ENCODE data around the gene KRTAP10-5.
"Not testable (repeated sequence)": the region's sequence is repeated elsewhere in the genome, so short reads cannot be mapped to it uniquely, and the experiment has no call there.

The KRTAP10-5 gene

DNA sequence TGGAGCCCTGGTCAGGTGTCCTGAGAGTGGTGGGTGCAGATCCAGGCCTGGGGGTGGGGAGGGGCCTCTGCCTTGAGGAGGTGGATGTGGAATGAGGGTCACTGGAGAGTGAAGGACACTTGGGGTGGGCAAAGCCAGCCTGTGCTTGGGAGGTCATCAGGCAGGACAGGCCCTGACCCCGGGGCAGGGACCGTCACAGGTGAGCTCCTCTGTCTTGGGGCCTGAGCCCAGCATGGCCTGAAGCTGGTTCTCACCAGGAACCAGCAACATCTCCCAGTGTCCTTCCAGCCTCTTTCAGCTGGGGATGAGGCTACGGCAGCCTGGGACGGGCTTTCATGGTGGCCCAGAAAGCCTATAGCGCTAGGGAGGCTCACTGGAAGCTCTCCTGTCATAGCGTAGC is 28.3 kb downstream of the KRTAP10-5 start:
- peaks cover 22 to 63% (median 50%) of the 10 kb centered on the region in 5 donors for H3K27me3 ChIP-seq (ENCODE audit: control insufficient read depth in 5 of 5, insufficient read depth in 4 of 5, low read length in 5 of 5)
- no peak overlapping the region for H3K27ac ChIP-seq (ENCODE audit: low read depth, low read length)
- H3K4me1 ChIP-seq (ENCODE audit: control insufficient read depth in 5 of 5, insufficient read depth in 5 of 5, low read length in 5 of 5): no peaks in the 10 kb centered on the region
- peaks cover 0 to 4% (median 0%) of the 10 kb centered on the region in 5 donors for H3K9me3 ChIP-seq (ENCODE audit: control insufficient read depth in 5 of 5, low read length in 5 of 5)
- H3K36me3 ChIP-seq (ENCODE audit: control insufficient read depth in 5 of 5, insufficient read depth in 5 of 5, low read length in 5 of 5): no peaks in the 10 kb centered on the region
- H3K4me3 ChIP-seq (ENCODE audit: low read depth in 1 of 5, low read length in 5 of 5): no peak overlapping the region
- no peak overlapping the region for H3K9ac ChIP-seq (ENCODE audit: low read length in 5 of 5)

DNA sequence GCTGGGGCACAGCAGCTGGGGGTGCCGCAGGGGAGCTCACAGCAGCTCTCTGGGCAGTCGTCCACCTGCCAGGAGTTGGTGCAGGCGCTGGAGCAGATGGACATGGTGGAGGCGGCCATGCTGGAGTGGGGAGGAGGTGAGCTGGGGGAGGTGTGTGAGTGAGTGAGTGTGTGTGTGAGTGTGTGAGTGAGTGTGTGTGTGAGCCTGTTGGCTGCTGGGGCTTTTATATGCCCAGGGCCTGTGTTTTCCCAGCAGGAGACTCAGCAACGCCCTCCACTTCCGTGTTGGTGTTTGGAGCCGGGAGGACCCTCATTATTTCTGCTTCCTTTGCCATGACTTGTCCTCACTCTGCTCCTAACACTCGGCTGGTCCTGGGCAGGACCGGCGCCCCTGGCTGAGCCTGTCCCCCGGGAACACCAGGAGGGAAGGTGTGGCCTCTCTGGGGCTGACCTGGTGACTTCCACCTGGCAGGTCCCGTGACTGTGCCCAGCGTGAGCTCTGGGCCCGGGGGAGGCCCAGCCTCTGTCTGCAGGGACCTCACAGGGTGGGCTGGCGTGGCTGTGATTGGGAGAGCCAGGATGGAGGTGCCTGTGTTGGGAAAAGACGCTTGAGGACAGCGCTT is 29.0 kb downstream of the KRTAP10-5 start, which contains the start of gene KRTAP10-2:
KRTAP10-2 (minus strand) TSS at position 166 of the 622 bp plus-strand sequence; CDS start at position 119, 47 bp downstream.
- Histone ChIP-seq H3K9ac (ENCODE audit: low read length in 5 of 5) (no peak within 1 kb of the TSS), H3K4me1 (ENCODE audit: control insufficient read depth in 5 of 5, insufficient read depth in 5 of 5, low read length in 5 of 5) (no peaks in the 10 kb centered on the region), H3K4me3 (ENCODE audit: low read depth in 1 of 5, low read length in 5 of 5) (no peak within 1 kb of the TSS), H3K27me3 (ENCODE audit: control insufficient read depth in 5 of 5, insufficient read depth in 4 of 5, low read length in 5 of 5) (peaks cover 22 to 56% (median 46%) of the 10 kb centered on the region in 5 donors), H3K9me3 (ENCODE audit: control insufficient read depth in 5 of 5, low read length in 5 of 5) (peaks cover 0 to 5% (median 4%) of the 10 kb centered on the region in 5 donors), H3K27ac (ENCODE audit: low read depth, low read length) (no peak within 1 kb of the TSS), H3K36me3 (ENCODE audit: control insufficient read depth in 5 of 5, insufficient read depth in 5 of 5, low read length in 5 of 5) (no peaks in the 10 kb centered on the region)

DNA sequence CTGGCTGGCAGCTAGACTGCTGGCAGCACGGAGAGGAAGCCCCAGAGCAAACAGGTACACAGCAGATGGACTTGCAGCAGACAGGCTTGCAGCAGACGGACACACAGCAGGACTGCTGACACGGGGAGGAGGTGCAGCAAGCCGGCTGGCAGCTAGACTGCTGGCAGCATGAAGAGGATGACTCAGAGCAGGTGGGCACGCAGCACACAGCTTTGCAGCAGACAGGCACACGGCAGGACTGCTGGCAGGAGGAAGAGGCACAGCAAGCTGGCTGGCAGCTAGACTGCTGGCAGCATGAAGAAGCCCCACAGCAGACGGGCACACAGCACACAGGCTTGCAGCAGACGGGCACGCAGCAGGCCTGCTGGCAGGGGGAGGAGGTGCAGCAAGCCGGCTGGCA is 29.6 kb downstream of the KRTAP10-5 start:
- H3K9me3 ChIP-seq (ENCODE audit: control insufficient read depth in 5 of 5, low read length in 5 of 5): peaks cover 0 to 9% (median 4%) of the 10 kb centered on the region in 5 donors
- H3K36me3 ChIP-seq (ENCODE audit: control insufficient read depth in 5 of 5, insufficient read depth in 5 of 5, low read length in 5 of 5): no peaks in the 10 kb centered on the region
- H3K9ac ChIP-seq (ENCODE audit: low read length in 5 of 5): no peak overlapping the region
- H3K27ac ChIP-seq (ENCODE audit: low read depth, low read length): no peak overlapping the region
- no peaks in the 10 kb centered on the region for H3K4me1 ChIP-seq (ENCODE audit: control insufficient read depth in 5 of 5, insufficient read depth in 5 of 5, low read length in 5 of 5)
- H3K4me3 ChIP-seq (ENCODE audit: low read depth in 1 of 5, low read length in 5 of 5): no peak overlapping the region
- H3K27me3 ChIP-seq (ENCODE audit: control insufficient read depth in 5 of 5, insufficient read depth in 4 of 5, low read length in 5 of 5): peaks cover 22 to 55% (median 43%) of the 10 kb centered on the region in 5 donors

- peaks cover 22 to 51% (median 38%) of the 10 kb centered on the region in 5 donors for H3K27me3 ChIP-seq (ENCODE audit: control insufficient read depth in 5 of 5, insufficient read depth in 4 of 5, low read length in 5 of 5)
- not testable (repeated sequence) for H3K36me3 ChIP-seq (ENCODE audit: control insufficient read depth in 5 of 5, insufficient read depth in 5 of 5, low read length in 5 of 5); H3K4me3 ChIP-seq (ENCODE audit: low read depth in 1 of 5, low read length in 5 of 5); H3K4me1 ChIP-seq (ENCODE audit: control insufficient read depth in 5 of 5, insufficient read depth in 5 of 5, low read length in 5 of 5); H3K9ac ChIP-seq (ENCODE audit: low read length in 5 of 5); H3K9me3 ChIP-seq (ENCODE audit: control insufficient read depth in 5 of 5, low read length in 5 of 5); H3K27ac ChIP-seq (ENCODE audit: low read depth, low read length)
These were observed 30.1 kb downstream of the KRTAP10-5 start for GRCh38 chr21:44550285-44550684.

GRCh38 chr21:44549525-44550211 is 30.7 kb downstream of the KRTAP10-5 start:
- H3K4me1 ChIP-seq (ENCODE audit: control insufficient read depth in 5 of 5, insufficient read depth in 5 of 5, low read length in 5 of 5): no peaks in the 10 kb centered on the region
- peaks cover 21 to 49% (median 35%) of the 10 kb centered on the region in 5 donors for H3K27me3 ChIP-seq (ENCODE audit: control insufficient read depth in 5 of 5, insufficient read depth in 4 of 5, low read length in 5 of 5)
- no peak overlapping the region for H3K4me3 ChIP-seq (ENCODE audit: low read depth in 1 of 5, low read length in 5 of 5)
- no peak overlapping the region for H3K9ac ChIP-seq (ENCODE audit: low read length in 5 of 5)
- no peaks in the 10 kb centered on the region for H3K36me3 ChIP-seq (ENCODE audit: control insufficient read depth in 5 of 5, insufficient read depth in 5 of 5, low read length in 5 of 5)
- H3K27ac ChIP-seq (ENCODE audit: low read depth, low read length): no peak overlapping the region
- peaks cover 0 to 9% (median 4%) of the 10 kb centered on the region in 5 donors for H3K9me3 ChIP-seq (ENCODE audit: control insufficient read depth in 5 of 5, low read length in 5 of 5)

- peaks cover 0 to 9% (median 2%) of the 10 kb centered on the region in 5 donors for H3K9me3 ChIP-seq (ENCODE audit: control insufficient read depth in 5 of 5, low read length in 5 of 5)
- no peaks in the 10 kb centered on the region for H3K36me3 ChIP-seq (ENCODE audit: control insufficient read depth in 5 of 5, insufficient read depth in 5 of 5, low read length in 5 of 5)
- H3K27me3 ChIP-seq (ENCODE audit: control insufficient read depth in 5 of 5, insufficient read depth in 4 of 5, low read length in 5 of 5): peaks cover 18 to 43% (median 32%) of the 10 kb centered on the region in 5 donors
- no peak overlapping the region for H3K27ac ChIP-seq (ENCODE audit: low read depth, low read length)
- no peaks in the 10 kb centered on the region for H3K4me1 ChIP-seq (ENCODE audit: control insufficient read depth in 5 of 5, insufficient read depth in 5 of 5, low read length in 5 of 5)
- H3K4me3 ChIP-seq (ENCODE audit: low read depth in 1 of 5, low read length in 5 of 5): no peak overlapping the region
- H3K9ac ChIP-seq (ENCODE audit: low read length in 5 of 5): no peak overlapping the region
These were observed 31.5 kb downstream of the KRTAP10-5 start for GRCh38 chr21:44548922-44549321.

DNA sequence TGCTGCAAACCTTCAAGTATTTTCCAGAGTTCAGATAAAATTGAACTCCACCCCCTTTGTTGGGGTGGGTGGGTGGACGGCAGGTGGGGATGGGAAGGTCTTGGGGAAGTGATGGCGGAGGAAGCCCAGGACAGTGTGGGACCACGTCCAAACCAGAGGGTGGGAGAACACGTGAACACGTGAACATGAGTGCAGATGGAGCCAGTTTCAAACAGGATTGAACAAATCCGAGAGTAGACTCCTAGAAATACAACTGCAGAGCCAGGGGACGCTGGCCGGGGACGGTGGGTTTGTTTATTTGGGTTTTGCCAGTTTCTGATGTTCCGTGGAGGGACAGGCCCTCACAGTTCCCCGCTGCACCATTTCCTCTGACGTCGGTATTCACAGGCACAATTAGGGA is 32.0 kb downstream of the KRTAP10-5 start:
- Histone ChIP-seq H3K36me3 (ENCODE audit: control insufficient read depth in 5 of 5, insufficient read depth in 5 of 5, low read length in 5 of 5) (no peaks in the 10 kb centered on the region), H3K9ac (ENCODE audit: low read length in 5 of 5) (no peak overlapping the region), H3K4me3 (ENCODE audit: low read depth in 1 of 5, low read length in 5 of 5) (no peak overlapping the region), H3K27ac (ENCODE audit: low read depth, low read length) (no peak overlapping the region), H3K9me3 (ENCODE audit: control insufficient read depth in 5 of 5, low read length in 5 of 5) (peaks cover 0 to 9% (median 2%) of the 10 kb centered on the region in 5 donors), H3K4me1 (ENCODE audit: control insufficient read depth in 5 of 5, insufficient read depth in 5 of 5, low read length in 5 of 5) (no peaks in the 10 kb centered on the region), H3K27me3 (ENCODE audit: control insufficient read depth in 5 of 5, insufficient read depth in 4 of 5, low read length in 5 of 5) (peaks cover 16 to 40% (median 32%) of the 10 kb centered on the region in 5 donors)

DNA sequence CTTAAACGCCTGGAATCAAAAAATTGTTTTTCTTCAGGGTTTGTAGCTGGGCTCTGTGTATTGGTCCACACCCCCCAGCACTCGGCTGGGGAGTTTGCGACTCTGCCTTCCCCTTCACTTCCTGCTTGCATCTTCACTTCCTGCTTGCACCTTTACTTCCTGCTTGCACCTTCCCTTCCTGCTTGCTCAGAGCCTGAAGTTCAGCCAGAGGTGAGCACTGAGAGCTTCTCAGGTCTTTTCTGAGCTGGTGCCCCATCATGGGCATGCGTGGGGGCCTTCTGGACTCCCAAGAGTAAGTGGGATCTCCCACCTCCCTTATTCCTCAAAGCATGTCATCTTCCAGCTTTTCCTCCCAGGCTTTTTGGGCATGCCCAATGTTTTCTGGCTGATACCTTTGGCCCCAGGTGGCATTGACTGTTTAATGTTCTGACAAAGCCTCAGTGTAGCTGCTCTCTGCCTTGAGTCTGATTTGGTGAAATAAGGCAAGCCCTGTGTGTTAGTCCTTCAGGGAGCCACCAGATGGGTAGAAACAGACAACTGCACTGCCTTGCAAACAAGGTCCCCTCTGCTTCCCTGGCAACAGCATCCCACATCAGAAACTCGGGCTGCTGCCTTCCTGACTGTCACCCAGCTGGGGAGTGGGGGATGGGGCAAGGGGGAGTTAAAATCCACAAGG is 32.6 kb downstream of the KRTAP10-5 start:
- Histone ChIP-seq H3K36me3 (ENCODE audit: control insufficient read depth in 5 of 5, insufficient read depth in 5 of 5, low read length in 5 of 5) (no peaks in the 10 kb centered on the region), H3K9me3 (ENCODE audit: control insufficient read depth in 5 of 5, low read length in 5 of 5) (peaks cover 0 to 9% (median 4%) of the 10 kb centered on the region in 5 donors), H3K4me3 (ENCODE audit: low read depth in 1 of 5, low read length in 5 of 5) (no peak overlapping the region), H3K27ac (ENCODE audit: low read depth, low read length) (no peak overlapping the region), H3K9ac (ENCODE audit: low read length in 5 of 5) (no peak overlapping the region), H3K4me1 (ENCODE audit: control insufficient read depth in 5 of 5, insufficient read depth in 5 of 5, low read length in 5 of 5) (no peaks in the 10 kb centered on the region), H3K27me3 (ENCODE audit: control insufficient read depth in 5 of 5, insufficient read depth in 4 of 5, low read length in 5 of 5) (peaks cover 16 to 40% (median 29%) of the 10 kb centered on the region in 5 donors)

- H3K4me3 ChIP-seq (ENCODE audit: low read depth in 1 of 5, low read length in 5 of 5): no peak overlapping the region
These were observed 35.8 kb downstream of the KRTAP10-5 start for GRCh38 chr21:44544566-44544965.

DNA sequence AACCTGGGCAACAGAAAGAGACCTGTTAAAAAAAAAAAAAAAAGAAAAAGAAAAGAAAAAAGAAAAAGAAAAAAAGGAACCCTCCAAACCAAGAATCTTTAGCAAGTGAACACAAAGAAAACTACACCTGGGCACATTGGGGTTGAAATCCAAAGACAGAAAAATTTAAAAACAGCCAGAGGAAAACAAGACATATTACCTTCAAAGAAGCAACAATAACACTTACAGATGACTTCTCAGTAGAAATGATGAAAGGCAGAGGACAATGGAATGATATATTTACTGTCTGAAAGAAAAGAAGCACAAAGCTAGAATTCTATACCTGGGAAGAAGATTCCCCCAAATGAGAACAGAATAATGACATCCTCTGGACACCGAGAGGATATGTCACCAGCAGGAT is 37.7 kb downstream of the KRTAP10-5 start:
- no peak overlapping the region for H3K27ac ChIP-seq (ENCODE audit: low read depth, low read length)
- peaks cover 3 to 10% (median 9%) of the 10 kb centered on the region in 5 donors for H3K27me3 ChIP-seq (ENCODE audit: control insufficient read depth in 5 of 5, insufficient read depth in 4 of 5, low read length in 5 of 5)
- H3K36me3 ChIP-seq (ENCODE audit: control insufficient read depth in 5 of 5, insufficient read depth in 5 of 5, low read length in 5 of 5): no peaks in the 10 kb centered on the region
- H3K4me3 ChIP-seq (ENCODE audit: low read depth in 1 of 5, low read length in 5 of 5): no peak overlapping the region
- H3K9me3 ChIP-seq (ENCODE audit: control insufficient read depth in 5 of 5, low read length in 5 of 5): peaks cover 0 to 11% (median 8%) of the 10 kb centered on the region in 5 donors
- H3K9ac ChIP-seq (ENCODE audit: low read length in 5 of 5): no peak overlapping the region
- H3K4me1 ChIP-seq (ENCODE audit: control insufficient read depth in 5 of 5, insufficient read depth in 5 of 5, low read length in 5 of 5): no peaks in the 10 kb centered on the region

More at GRCh38 chr21:44544566-44544965, 35.8 kb downstream of the KRTAP10-5 start:
- Histone ChIP-seq H3K36me3 (ENCODE audit: control insufficient read depth in 5 of 5, insufficient read depth in 5 of 5, low read length in 5 of 5) (no peaks in the 10 kb centered on the region), H3K9me3 (ENCODE audit: control insufficient read depth in 5 of 5, low read length in 5 of 5) (peaks cover 0 to 11% (median 8%) of the 10 kb centered on the region in 5 donors), H3K27ac (ENCODE audit: low read depth, low read length) (no peak overlapping the region), H3K27me3 (ENCODE audit: control insufficient read depth in 5 of 5, insufficient read depth in 4 of 5, low read length in 5 of 5) (peaks cover 8 to 24% (median 14%) of the 10 kb centered on the region in 5 donors), H3K9ac (ENCODE audit: low read length in 5 of 5) (no peak overlapping the region), H3K4me1 (ENCODE audit: control insufficient read depth in 5 of 5, insufficient read depth in 5 of 5, low read length in 5 of 5) (no peaks in the 10 kb centered on the region)
